Measurements from ENCODE around the gene GADD45B. TPM values are rescaled to one million over a fixed set of nuclear protein-coding genes. Genes with fewer than 3 reads are reported as not detected.

GADD45B gene
- total RNA-seq, 1 experiment from 2014 or later: 16.2 TPM

DNA sequence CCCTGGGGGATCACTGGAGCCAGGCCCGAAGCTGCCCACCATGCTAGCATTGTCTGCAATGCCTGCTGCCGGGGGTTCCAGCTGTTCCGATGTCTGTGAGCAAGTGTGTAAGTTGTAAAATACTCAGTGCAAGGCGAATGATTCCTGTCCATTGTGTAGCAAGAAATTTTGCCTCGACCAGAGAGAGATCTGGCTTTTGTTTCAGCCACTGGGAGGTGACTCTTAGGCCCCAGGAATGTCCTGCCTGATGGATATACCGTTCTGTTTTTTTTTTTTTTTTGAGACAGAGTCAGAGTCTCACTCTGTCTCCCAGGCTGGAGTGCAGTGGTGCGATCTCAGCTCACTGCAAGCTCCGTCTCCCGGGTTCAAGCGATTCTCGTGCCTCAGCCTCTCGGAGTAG is 7.3 kb upstream of the GADD45B start:
- no peak overlapping the region for H3K4me3 Mint-ChIP-seq
- H3K27me3 Mint-ChIP-seq (ENCODE audit: low read depth): peaks cover 2% of the 10 kb centered on the region
- Histone ChIP-seq H3K18ac (ENCODE audit: insufficient read length, low read depth, low read length) (no peak overlapping the region), H4K8ac (replicated peaks; ENCODE audit: insufficient read length, low read depth, low read length) (no peak overlapping the region), H2BK120ac (ENCODE audit: low read depth, low read length, poor library complexity, severe bottlenecking) (no peak overlapping the region), H3K9ac (ENCODE audit: extremely low read depth, insufficient read length, low read length) (no peak overlapping the region), H2BK15ac (ENCODE audit: low read depth, low read length) (no peak overlapping the region), H2AFZ (ENCODE audit: low read length) (no peak overlapping the region), H3K79me2 (ENCODE audit: insufficient read depth, low read length) (no peaks in the 10 kb centered on the region), H2BK5ac (ENCODE audit: insufficient read length, low read length) (no peak overlapping the region), H3K27me3 (ENCODE audit: insufficient read depth, low read length) (no peaks in the 10 kb centered on the region), H3K4me1 (ENCODE audit: insufficient read depth, low read length) (no peaks in the 10 kb centered on the region; the same call in 1 of the 2 replicates), H3K4ac (ENCODE audit: low read depth, low read length) (no peak overlapping the region), H2BK20ac (ENCODE audit: low read depth, low read length, poor library complexity, severe bottlenecking) (no peak overlapping the region), H3K56ac (ENCODE audit: insufficient read length, low read depth, low read length) (no peak overlapping the region), H4K91ac (ENCODE audit: insufficient read length, low read depth, low read length) (no peak overlapping the region), H3K4me2 (ENCODE audit: insufficient read depth, insufficient read length, low read length) (no peak overlapping the region), H3K14ac (ENCODE audit: insufficient read depth, low read length) (no peak overlapping the region), H2AK5ac (ENCODE audit: insufficient read length, low read length) (no peak overlapping the region), H3K23me2 (ENCODE audit: insufficient read length, low read depth, low read length, poor library complexity, severe bottlenecking) (no peaks in the 10 kb centered on the region), H3T11ph (ENCODE audit: low read length) (no peak overlapping the region), H3K27ac (ENCODE audit: insufficient read length, low read depth, low read length) (no peak overlapping the region), H3K9me3 (ENCODE audit: control insufficient read depth, low read depth, low read length) (no peaks in the 10 kb centered on the region), H2BK12ac (ENCODE audit: insufficient read length, low read depth, low read length) (no peak overlapping the region), H4K20me1 (ENCODE audit: control insufficient read depth, insufficient read depth, insufficient read length) (no peaks in the 10 kb centered on the region), H3K23ac (ENCODE audit: insufficient read length, low read depth, low read length) (no peak overlapping the region), H4K5ac (ENCODE audit: insufficient read length, low read depth, low read length) (no peak overlapping the region), H3K79me1 (ENCODE audit: insufficient read depth, low read depth, low read length, poor library complexity, severe bottlenecking) (no peaks in the 10 kb centered on the region)
- WGBS (ENCODE audit: extremely low coverage, insufficient read length, low lambda C conversion rate): no CpG with 5 or more reads among the region's 12 CpGs
- H3K36me3 Mint-ChIP-seq (ENCODE audit: insufficient read depth in 1 of 3, low read depth in 3 of 3): no peaks in the 10 kb centered on the region
- no peaks in the 10 kb centered on the region for H3K9me3 Mint-ChIP-seq
- DNase-seq: no peak
- TF ChIP-seq, protein P1, sequence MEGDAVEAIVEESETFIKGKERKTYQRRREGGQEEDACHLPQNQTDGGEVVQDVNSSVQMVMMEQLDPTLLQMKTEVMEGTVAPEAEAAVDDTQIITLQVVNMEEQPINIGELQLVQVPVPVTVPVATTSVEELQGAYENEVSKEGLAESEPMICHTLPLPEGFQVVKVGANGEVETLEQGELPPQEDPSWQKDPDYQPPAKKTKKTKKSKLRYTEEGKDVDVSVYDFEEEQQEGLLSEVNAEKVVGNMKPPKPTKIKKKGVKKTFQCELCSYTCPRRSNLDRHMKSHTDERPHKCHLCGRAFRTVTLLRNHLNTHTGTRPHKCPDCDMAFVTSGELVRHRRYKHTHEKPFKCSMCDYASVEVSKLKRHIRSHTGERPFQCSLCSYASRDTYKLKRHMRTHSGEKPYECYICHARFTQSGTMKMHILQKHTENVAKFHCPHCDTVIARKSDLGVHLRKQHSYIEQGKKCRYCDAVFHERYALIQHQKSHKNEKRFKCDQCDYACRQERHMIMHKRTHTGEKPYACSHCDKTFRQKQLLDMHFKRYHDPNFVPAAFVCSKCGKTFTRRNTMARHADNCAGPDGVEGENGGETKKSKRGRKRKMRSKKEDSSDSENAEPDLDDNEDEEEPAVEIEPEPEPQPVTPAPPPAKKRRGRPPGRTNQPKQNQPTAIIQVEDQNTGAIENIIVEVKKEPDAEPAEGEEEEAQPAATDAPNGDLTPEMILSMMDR (conservative IDR thresholded peaks at IDR 0.05): no peak
- no peak overlapping the region for H3K27ac Mint-ChIP-seq
- peaks cover 10 to 13% of the 10 kb centered on the region in 2 experiments for H3K4me1 Mint-ChIP-seq

Data from H9 (cell line).